SK-N-DZ (cell line): ENCODE results near the gene NTF3.

ENCODE experiments used
- DNase-seq: peaks from one replicate; pipeline ENCODE4 v3.0.0-alpha.2; 2015; ENCODE audit warnings: low spot score

Gene NTF3

GRCh38 chr12:5430641-5431603, 986 bp upstream of the NTF3 start:
- no peak for DNase-seq

- DNase-seq = no peak
Measured at GRCh38 chr12:5433081-5433844, 1.4 kb downstream of the NTF3 start.

GRCh38 chr12:5433845-5434646, 2.1 kb downstream of the NTF3 start:
- DNase-seq = no peak

DNA sequence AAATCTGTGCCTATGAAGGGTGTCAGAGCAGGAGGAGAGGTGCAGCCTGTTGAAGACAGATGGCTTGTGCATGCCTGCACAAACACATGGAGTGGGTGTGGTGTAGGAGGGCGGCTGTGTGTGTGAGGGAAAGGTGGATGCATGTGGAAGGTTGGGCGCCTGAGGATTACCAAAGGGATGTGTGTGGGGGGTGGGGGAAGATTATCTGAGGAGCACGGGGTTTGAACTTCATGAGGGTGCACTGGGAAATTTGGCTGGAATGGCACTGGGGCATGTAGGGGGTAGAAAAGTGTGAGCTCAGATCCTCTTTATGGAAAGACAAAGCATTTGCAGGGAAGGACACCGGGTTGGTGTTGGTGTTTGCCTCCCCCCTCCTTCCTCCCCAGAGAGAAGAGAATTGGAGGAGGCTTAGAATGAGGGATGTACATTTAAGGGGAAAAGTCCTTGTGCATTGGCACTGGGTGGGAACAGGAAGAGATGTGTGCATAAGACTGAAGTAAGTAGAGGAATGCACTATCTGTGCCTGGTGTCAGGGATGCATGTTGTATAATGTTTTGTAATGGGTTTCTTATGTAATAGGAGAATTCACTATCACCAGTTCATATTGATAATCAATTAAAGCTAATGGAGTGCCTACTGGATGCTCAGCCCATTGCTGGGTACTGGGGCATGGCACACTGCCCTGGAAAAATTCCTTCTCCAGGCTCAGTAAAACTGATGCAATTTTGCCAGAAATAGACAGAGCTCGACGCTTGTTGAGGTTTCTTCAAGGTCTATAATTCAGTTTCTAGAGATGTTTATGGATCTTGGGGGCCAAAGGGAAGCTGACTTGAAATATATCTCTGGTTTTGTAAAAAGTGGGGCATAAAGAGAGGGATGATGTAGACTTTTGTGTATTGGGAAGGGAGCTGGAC, 3.0 kb downstream of the NTF3 start:
- DNase-seq = no peak

- DNase-seq = no peak
Measured at GRCh38 chr12:5437182-5437583, 5.3 kb downstream of the NTF3 start.

DNA sequence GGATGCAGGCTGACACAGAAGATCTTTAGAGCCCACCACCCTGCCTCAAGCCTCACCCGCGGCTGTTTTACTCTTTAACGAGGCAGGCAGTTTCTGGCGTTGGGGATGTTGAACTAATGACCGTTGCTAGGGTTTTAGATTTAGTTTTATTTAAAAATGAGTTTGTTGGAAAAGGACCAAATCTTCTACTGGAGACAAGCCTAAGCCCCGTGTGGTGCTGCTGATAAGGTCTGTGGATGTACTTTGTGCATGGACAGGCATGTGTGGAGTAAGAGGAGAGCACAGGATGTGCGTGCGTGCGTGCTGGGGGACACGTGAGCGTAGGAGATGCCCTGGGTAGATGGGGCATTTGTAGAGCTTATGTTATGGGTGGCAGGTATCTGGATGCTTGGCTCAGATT, 5.7 kb downstream of the NTF3 start:
- DNase-seq = no peak

- no peak for DNase-seq
Measured at GRCh38 chr12:5438671-5439200, 6.8 kb downstream of the NTF3 start.

GRCh38 chr12:5439371-5439771, 7.5 kb downstream of the NTF3 start:
- no peak for DNase-seq

DNA sequence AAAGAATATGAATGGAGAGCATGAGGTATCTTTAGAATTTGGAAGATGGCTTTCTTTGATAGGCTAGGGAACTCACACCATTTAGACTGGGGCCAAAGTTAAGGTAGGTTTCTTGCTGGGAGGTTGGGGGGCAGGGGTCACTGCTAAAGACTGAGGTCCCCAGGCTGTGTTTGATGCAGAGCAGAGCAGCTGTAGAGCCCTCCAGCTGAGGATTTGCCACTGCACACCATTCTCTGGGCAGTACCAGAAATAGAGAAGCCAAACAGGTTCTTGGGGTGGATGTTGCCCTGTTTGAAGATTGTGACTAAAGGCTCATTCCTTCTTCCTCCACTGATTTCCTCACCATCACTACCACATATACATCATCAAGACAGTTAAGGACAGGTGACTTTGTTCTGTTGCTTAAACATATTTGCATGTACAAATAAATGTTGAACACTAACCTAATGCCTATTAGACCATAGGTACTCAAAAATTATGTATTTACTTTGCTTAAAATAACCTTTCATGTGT, 7.9 kb downstream of the NTF3 start:
- DNase-seq = no peak

DNA sequence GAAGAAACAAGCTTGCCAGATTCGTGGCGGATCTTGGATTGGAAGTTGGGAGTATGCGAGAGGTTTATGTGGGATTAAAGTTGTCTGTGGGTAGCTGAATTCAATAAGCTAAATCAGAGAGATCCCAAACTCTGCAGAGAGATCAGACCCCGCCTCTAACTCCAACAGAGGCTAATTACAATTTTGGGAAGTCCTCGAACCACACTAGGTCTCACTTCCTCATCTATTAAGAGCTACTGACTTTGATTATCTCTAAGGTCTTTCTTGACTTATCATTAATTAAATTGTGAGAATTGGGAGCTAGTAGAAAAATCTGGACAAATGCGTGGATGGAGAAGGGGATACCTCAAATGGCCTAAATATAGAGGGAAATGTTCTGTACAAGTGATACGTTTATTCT, 9.1 kb downstream of the NTF3 start:
- no peak for DNase-seq

DNA sequence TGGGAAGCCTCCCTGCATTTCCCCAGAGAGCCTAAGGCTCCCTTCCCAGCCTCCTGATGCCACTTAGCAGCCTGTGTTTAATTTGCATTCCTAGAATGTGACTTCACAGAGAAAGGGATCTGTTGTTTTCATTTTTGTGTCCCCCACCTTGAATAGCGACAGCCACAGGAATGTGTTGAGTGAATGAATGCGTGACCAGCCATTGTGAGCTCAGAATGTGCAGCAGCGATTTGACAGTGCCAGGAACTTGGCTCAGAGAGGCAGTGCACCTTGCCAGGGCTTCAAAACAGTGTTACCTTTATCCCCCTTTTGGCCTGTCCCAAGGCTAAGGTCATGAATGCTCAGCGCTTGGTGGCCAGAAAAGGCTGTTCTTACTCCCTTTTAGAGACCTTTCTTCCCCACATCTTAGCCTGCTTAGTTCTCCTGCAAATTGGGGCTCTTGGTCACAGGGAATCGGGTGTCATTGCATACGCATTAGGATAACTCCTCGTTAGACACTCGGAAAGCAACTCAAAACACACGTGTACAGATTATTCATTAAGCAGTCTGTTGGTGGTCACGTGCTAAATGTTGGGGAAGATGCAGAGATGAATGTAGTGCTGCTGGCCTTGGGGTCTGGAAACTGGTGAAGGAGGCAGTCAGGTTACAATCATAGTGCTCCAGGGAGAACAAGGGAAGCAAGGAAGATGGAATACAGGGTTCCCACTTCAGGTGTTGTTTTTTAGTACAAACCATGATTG, 9.8 kb downstream of the NTF3 start:
- DNase-seq = no peak

GRCh38 chr12:5442251-5443006, 10.5 kb downstream of the NTF3 start:
- DNase-seq = peak; percentile 38

GRCh38 chr12:5444520-5444919, 12.6 kb downstream of the NTF3 start:
- DNase-seq = no peak

GRCh38 chr12:5447320-5447719, 15.4 kb downstream of the NTF3 start:
- DNase-seq = no peak

- DNase-seq = no peak
Measured at GRCh38 chr12:5451251-5451650, 19.3 kb downstream of the NTF3 start.

DNA sequence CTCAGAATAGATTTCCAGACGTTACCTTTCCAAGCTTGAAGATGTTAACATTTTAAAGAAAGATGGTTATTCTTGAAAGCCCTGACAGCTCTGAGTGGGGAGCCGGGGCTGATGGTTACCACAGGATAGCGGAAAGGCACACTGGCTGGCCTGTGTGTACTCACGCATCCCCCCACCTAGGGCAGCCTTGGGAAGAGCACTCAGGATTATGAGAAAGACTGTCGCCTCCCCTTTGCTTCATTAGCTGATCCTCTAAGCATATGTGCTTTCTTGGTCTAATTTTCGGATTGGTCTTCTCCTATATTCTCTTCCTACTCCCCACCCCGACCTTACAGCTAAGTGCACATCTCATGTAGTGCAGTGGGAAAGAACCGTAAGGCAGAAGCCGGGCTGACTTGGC, 20.7 kb downstream of the NTF3 start:
- DNase-seq = no peak

DNA sequence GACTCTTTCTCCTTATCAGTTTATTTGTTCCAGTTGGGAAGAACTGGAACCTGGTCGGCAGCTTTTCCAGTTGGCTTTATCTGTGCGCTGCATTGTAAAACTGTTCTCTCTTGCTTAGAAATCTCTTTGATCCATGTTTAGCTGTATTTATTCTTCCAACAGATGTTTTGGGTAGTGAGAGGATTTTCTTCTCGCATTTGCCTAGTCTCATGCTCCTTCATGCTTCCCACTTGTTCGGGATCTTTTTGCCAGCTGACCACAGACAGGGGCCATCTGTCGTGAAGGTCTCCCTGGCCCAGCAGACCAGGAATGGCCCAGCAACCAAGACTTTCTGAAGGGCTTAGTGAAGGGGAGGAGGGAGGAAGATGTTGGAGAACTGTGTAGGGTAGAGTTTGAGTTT, 21.6 kb downstream of the NTF3 start:
- no peak for DNase-seq

GRCh38 chr12:5455045-5455444, 23.1 kb downstream of the NTF3 start:
- DNase-seq = no peak

DNA sequence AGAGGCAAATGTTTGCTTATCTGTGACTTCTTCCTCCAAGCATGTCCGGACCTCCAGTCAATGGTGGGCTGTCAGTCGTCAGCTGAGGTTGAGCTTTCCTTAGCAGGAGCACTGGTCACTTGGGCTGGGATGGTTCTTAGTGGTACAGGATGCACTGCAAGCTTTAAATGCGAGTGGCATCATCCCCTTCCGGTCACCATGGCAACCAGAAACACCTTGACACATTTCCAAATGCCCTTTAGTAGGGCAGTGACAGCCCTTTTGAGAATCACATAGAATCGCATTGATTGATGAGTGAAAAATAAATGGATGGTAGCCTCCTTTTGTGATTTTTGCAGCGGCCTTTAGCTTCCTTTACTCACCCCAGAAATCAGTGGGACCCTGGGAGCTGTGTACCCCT, 24.1 kb downstream of the NTF3 start:
- DNase-seq = no peak
